Muscle layer of colon (tissue), 2 donors: ENCODE measurements around the gene CLSTN2.

ENCODE experiments used
- H3K27ac ChIP-seq: one replicate; pipeline ENCODE4 v1.7.0; 2013; ENCODE audit warnings: low read depth, mild to moderate bottlenecking, low read length, moderate library complexity
- H3K27me3 ChIP-seq, 2 donors: one replicate each; pipeline ENCODE4 v1.7.0; 2013; ENCODE audit warnings: low read length in 2 of 2, mild to moderate bottlenecking in 2 of 2; ENCODE audit not compliant: insufficient read depth in 2 of 2, control insufficient read depth in 1 of 2
- H3K36me3 ChIP-seq: one replicate; pipeline ENCODE4 v1.7.0; 2013; ENCODE audit warnings: mild to moderate bottlenecking, low read length; ENCODE audit not compliant: insufficient read depth
- H3K4me1 ChIP-seq: one replicate; pipeline ENCODE4 v1.7.0; 2013; ENCODE audit warnings: mild to moderate bottlenecking, low read length; ENCODE audit not compliant: insufficient read depth
- H3K4me3 ChIP-seq, 2 donors: one replicate each; pipeline ENCODE4 v1.7.0; 2013; ENCODE audit warnings: low read length in 2 of 2, low read depth in 1 of 2, mild to moderate bottlenecking in 1 of 2, moderate library complexity in 1 of 2
- H3K9ac ChIP-seq: one replicate; pipeline ENCODE4 v1.7.0; 2013; ENCODE audit warnings: low read length
- H3K9me3 ChIP-seq: one replicate; pipeline ENCODE4 v1.7.0; 2013; ENCODE audit warnings: mild to moderate bottlenecking, low read length
- donor health status: abdominal sarcoma.
- donor health status: Adenocarcinoma of cecum.

Gene CLSTN2

DNA sequence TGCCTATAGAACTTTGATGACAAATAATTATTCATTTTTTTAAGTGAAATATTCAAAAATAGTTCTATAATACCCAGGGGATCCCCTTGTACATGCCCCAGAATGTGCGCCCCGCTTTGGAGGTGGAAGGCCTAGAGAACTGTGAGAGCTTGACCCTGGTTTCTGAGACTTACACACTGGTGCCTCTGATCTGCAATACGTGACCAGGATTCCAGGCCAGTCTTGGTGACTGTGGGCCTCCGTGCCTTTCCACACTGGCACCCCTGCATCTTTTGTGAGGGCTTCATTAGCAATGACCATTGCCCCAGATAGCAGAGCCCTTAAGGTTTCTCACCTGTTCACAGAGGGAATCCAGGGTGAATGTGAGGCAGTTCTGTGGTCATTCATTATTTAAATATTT, 44.0 kb downstream of the CLSTN2 start:
- no peaks in the 10 kb centered on the region for H3K27me3 ChIP-seq

DNA sequence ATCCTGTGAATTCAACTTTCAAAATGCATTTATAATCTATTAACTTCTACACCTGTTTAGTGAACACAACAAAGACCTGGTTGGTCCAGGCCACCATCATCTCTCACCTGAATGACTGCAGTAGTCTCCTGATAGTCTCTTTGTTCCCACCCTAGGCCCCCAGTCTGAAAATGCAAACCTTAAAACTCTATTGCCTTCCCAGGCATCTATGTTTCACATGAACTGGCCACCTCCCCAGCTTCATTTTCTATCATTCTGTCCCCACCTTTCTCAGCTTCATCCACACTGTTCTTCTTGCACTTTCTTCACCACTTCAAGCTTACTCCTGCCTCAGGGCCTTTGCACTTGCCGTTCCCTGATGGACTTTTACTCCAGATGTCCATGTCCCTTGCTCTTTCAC, 45.0 kb downstream of the CLSTN2 start:
- Histone ChIP-seq H3K4me3 (no peak overlapping the region), H3K9me3 (no peaks in the 10 kb centered on the region), H3K27me3 (no peaks in the 10 kb centered on the region)

More for the DNA sequence above, 44.0 kb downstream of the CLSTN2 start:
- Histone ChIP-seq H3K4me1 (no peaks in the 10 kb centered on the region), H3K27ac (no peak overlapping the region), H3K9ac (no peak overlapping the region), H3K36me3 (no peaks in the 10 kb centered on the region), H3K4me3 (no peak overlapping the region), H3K9me3 (no peaks in the 10 kb centered on the region)

DNA sequence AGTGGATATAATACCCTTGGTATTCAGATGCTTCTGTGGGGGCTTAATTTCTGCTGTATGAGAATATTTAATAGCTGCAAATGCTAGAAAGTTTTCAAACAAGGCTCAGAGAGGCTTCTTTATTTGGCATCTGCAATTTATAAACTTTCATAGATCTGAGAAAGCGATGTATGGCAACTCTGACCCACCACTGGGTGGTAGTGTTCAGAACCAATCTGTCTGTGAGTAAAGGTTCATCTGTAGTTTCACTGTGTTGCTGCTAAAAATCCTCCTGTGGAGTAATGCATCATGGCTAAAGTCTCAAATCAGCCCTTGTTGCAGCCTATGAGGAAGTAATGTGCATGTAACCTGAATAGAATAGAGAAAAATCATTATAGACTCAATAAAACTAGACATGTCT, 47.4 kb downstream of the CLSTN2 start:
- no peaks in the 10 kb centered on the region for H3K4me1 ChIP-seq
- no peaks in the 10 kb centered on the region for H3K36me3 ChIP-seq
- H3K27ac ChIP-seq = no peak overlapping the region
- no peaks in the 10 kb centered on the region for H3K27me3 ChIP-seq
- H3K4me3 ChIP-seq = no peak overlapping the region
- H3K9me3 ChIP-seq = no peaks in the 10 kb centered on the region
- H3K9ac ChIP-seq = no peak overlapping the region

More for the DNA sequence above, 45.0 kb downstream of the CLSTN2 start:
- no peak overlapping the region for H3K27ac ChIP-seq
- H3K9ac ChIP-seq = no peak overlapping the region
- H3K36me3 ChIP-seq = no peaks in the 10 kb centered on the region
- no peaks in the 10 kb centered on the region for H3K4me1 ChIP-seq

GRCh38 chr3:139985576-139985975, 50.6 kb downstream of the CLSTN2 start:
- H3K4me1 ChIP-seq = no peaks in the 10 kb centered on the region
- H3K27ac ChIP-seq = no peak overlapping the region
- no peaks in the 10 kb centered on the region for H3K9me3 ChIP-seq
- H3K9ac ChIP-seq = no peak overlapping the region
- no peaks in the 10 kb centered on the region for H3K27me3 ChIP-seq
- no peaks in the 10 kb centered on the region for H3K36me3 ChIP-seq
- H3K4me3 ChIP-seq = no peak overlapping the region

GRCh38 chr3:139987908-139988307, 52.9 kb downstream of the CLSTN2 start:
- Histone ChIP-seq H3K36me3 (no peaks in the 10 kb centered on the region), H3K4me1 (no peaks in the 10 kb centered on the region), H3K9ac (no peak overlapping the region), H3K4me3 (no peak overlapping the region), H3K27me3 (no peaks in the 10 kb centered on the region), H3K9me3 (no peaks in the 10 kb centered on the region), H3K27ac (no peak overlapping the region)

GRCh38 chr3:139988472-139989156, 53.6 kb downstream of the CLSTN2 start:
- no peak overlapping the region for H3K27ac ChIP-seq
- no peak overlapping the region for H3K4me3 ChIP-seq
- H3K9ac ChIP-seq = no peak overlapping the region
- no peaks in the 10 kb centered on the region for H3K4me1 ChIP-seq
- H3K27me3 ChIP-seq = no peaks in the 10 kb centered on the region
- no peaks in the 10 kb centered on the region for H3K9me3 ChIP-seq
- no peaks in the 10 kb centered on the region for H3K36me3 ChIP-seq

GRCh38 chr3:139994891-139995290, 59.9 kb downstream of the CLSTN2 start:
- H3K36me3 ChIP-seq = no peaks in the 10 kb centered on the region
- H3K9me3 ChIP-seq = no peaks in the 10 kb centered on the region
- no peaks in the 10 kb centered on the region for H3K4me1 ChIP-seq
- H3K9ac ChIP-seq = no peak overlapping the region
- no peaks in the 10 kb centered on the region for H3K27me3 ChIP-seq
- H3K4me3 ChIP-seq = no peak overlapping the region
- no peak overlapping the region for H3K27ac ChIP-seq

- H3K36me3 ChIP-seq = no peaks in the 10 kb centered on the region
- no peak overlapping the region for H3K27ac ChIP-seq
- H3K4me1 ChIP-seq = no peaks in the 10 kb centered on the region
- no peak overlapping the region for H3K4me3 ChIP-seq
- H3K27me3 ChIP-seq = no peaks in the 10 kb centered on the region
- no peak overlapping the region for H3K9ac ChIP-seq
- no peaks in the 10 kb centered on the region for H3K9me3 ChIP-seq
Observed at GRCh38 chr3:140004271-140004670, 69.3 kb downstream of the CLSTN2 start.

GRCh38 chr3:140006331-140006730, 71.3 kb downstream of the CLSTN2 start:
- H3K36me3 ChIP-seq = no peaks in the 10 kb centered on the region
- no peak overlapping the region for H3K4me3 ChIP-seq
- H3K9me3 ChIP-seq = no peaks in the 10 kb centered on the region
- H3K27me3 ChIP-seq = no peaks in the 10 kb centered on the region
- H3K27ac ChIP-seq = no peak overlapping the region
- H3K4me1 ChIP-seq = no peaks in the 10 kb centered on the region
- H3K9ac ChIP-seq = no peak overlapping the region

GRCh38 chr3:140007081-140007480, 72.1 kb downstream of the CLSTN2 start:
- H3K36me3 ChIP-seq = no peaks in the 10 kb centered on the region
- no peaks in the 10 kb centered on the region for H3K4me1 ChIP-seq
- H3K9me3 ChIP-seq = no peaks in the 10 kb centered on the region
- H3K27me3 ChIP-seq = no peaks in the 10 kb centered on the region
- H3K9ac ChIP-seq = no peak overlapping the region
- H3K4me3 ChIP-seq = no peak overlapping the region
- no peak overlapping the region for H3K27ac ChIP-seq

DNA sequence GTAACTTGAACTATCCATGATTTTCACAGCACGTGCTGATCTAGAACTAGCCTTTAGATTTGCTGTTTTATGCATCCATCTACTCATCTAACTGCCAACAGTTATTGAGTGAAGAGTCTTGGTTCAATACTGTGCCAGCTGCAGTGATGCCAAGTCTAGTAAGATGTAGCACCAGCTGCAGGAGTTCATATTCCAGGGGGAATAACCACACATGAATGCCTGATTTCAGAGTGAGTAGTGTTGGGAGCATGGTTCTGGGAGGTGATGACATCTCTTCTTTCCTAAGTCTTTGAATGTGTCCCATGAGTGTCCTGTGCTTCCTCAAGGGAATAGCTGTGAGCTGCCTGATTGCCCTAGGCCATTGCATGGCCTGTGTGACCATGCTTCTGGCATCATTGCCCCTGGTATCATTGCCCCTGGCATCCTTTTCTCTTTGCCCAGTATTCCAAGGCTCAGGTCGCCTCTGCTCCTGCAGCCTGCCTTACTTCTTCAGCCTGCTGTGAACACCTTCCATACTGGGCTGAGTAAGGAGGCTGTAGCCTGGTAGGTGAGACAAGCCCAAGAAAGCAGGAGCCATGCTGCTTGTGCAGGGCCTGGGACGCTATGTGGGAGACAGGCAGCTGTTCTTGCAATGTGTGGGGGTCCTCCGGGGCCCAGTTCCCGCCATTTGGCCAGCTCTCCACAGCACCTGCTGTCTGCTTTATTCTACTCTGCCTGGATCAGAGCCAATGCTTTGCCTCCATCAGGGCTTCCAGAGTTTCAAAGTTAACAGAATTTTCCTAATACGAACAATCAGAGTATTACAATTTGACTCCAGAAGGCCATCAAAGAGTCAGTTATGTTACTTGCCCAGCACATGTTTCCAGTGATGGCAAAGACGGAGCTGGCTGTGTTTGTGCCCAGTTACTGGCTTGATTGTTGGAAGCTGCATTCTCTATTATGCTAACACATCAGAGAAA, 73.2 kb downstream of the CLSTN2 start:
- H3K27ac ChIP-seq = no peak overlapping the region
- no peaks in the 10 kb centered on the region for H3K9me3 ChIP-seq
- no peaks in the 10 kb centered on the region for H3K27me3 ChIP-seq
- no peak overlapping the region for H3K9ac ChIP-seq
- H3K4me3 ChIP-seq = no peak overlapping the region
- no peaks in the 10 kb centered on the region for H3K4me1 ChIP-seq
- no peaks in the 10 kb centered on the region for H3K36me3 ChIP-seq
